Measurements from ENCODE around the gene SELENOV.

The SELENOV gene

GRCh38 chr19:39494661-39495060 is 20.3 kb upstream of the SELENOV start:
- DNase-seq: no peak

- no peak for DNase-seq
Observed at GRCh38 chr19:39496063-39496462, 18.9 kb upstream of the SELENOV start.

- DNase-seq: no peak
Observed at GRCh38 chr19:39497701-39497995, 17.3 kb upstream of the SELENOV start.

GRCh38 chr19:39497996-39498797 is 16.7 kb upstream of the SELENOV start:
- peak; percentile 71 for DNase-seq

- DNase-seq: peak; percentile 38
Observed at GRCh38 chr19:39498798-39499642, 15.9 kb upstream of the SELENOV start, which contains the start of gene DLL3. Gene DLL3, plus strand, starts transcription at chr19:39498947. Its CDS starts 28 bp downstream, at chr19:39498975.

GRCh38 chr19:39499932-39500331 is 15.0 kb upstream of the SELENOV start:
- DNase-seq: no peak

GRCh38 chr19:39500543-39500942 is 14.4 kb upstream of the SELENOV start:
- no peak for DNase-seq

- DNase-seq: no peak
Observed at GRCh38 chr19:39501340-39501739, 13.6 kb upstream of the SELENOV start.

GRCh38 chr19:39502640-39503417 is 12.1 kb upstream of the SELENOV start:
- DNase-seq: peak; percentile 92

- DNase-seq: no peak
Observed at GRCh38 chr19:39506598-39506943, 8.4 kb upstream of the SELENOV start.

- peak; percentile 79 for DNase-seq
Observed at GRCh38 chr19:39506944-39507714, 7.8 kb upstream of the SELENOV start.

GRCh38 chr19:39507715-39508364 is 7.1 kb upstream of the SELENOV start:
- no peak for DNase-seq

GRCh38 chr19:39508629-39509028 is 6.3 kb upstream of the SELENOV start:
- DNase-seq: no peak

- no peak for DNase-seq
Observed at GRCh38 chr19:39509233-39509632, 5.7 kb upstream of the SELENOV start.

- no peak for DNase-seq
Observed at GRCh38 chr19:39512988-39513387, 2.0 kb upstream of the SELENOV start.

- DNase-seq: no peak
Observed at GRCh38 chr19:39515551-39516191, 732 bp downstream of the SELENOV start.

- no peak for DNase-seq
Observed at GRCh38 chr19:39516270-39516669, 1.3 kb downstream of the SELENOV start.

GRCh38 chr19:39517432-39517831 is 2.5 kb downstream of the SELENOV start:
- DNase-seq: no peak

- no peak for DNase-seq
Observed at GRCh38 chr19:39518458-39518857, 3.5 kb downstream of the SELENOV start.

GRCh38 chr19:39518975-39519374 is 4.0 kb downstream of the SELENOV start:
- DNase-seq: no peak

Data from hematopoietic multipotent progenitor cell treated with erythropoietin and hydrocortisone succinate and interleukin-3 and kit ligand, for 4 days (in vitro differentiated cells).